NT2/D1 (cell line): Measurements from ENCODE around the gene LAMB4.

Experiments
- SUZ12 ChIP-seq: IDR thresholded peaks from 2 replicates; pipeline ENCODE4 v1.6.1; 2011; ENCODE audit not compliant: insufficient read length, insufficient read depth; ENCODE audit errors: extremely low read depth
- YY1 ChIP-seq: IDR thresholded peaks from 2 replicates; pipeline ENCODE4 v1.6.1; 2011; ENCODE audit not compliant: insufficient read length, insufficient read depth
- ZNF274 ChIP-seq: IDR thresholded peaks from 2 replicates; pipeline ENCODE4 v1.6.1; 2011; ENCODE audit warnings: mild to moderate bottlenecking, low read depth, low read length

- no peak for TF ChIP-seq ZNF274
- TF ChIP-seq YY1: no peak
- no peak for TF ChIP-seq SUZ12
These were observed 4.3 kb upstream of the LAMB4 start for GRCh38 chr7:108134486-108134885.
